ENCODE results near the gene CNTN6.

CNTN6 gene

GRCh38 chr3:1092771-1093170 is at the start of gene CNTN6:
TSS of gene CNTN6 (plus strand) at chr3:1093024. CDS start at chr3:1148009, 54,985 bp downstream.
- FAIRE-seq, result no peak

GRCh38 chr3:1048558-1048957 is 44.3 kb upstream of the CNTN6 start:
- no peak for FAIRE-seq

GRCh38 chr3:1055870-1056269 is 37.0 kb upstream of the CNTN6 start:
- FAIRE-seq, result no peak

- FAIRE-seq, result no peak
Measured at GRCh38 chr3:1056744-1057143, 36.1 kb upstream of the CNTN6 start.

- no peak for FAIRE-seq
Measured at GRCh38 chr3:1057436-1057835, 35.4 kb upstream of the CNTN6 start.

GRCh38 chr3:1068985-1069384 is 23.8 kb upstream of the CNTN6 start:
- FAIRE-seq, result no peak

- no peak for FAIRE-seq
Measured at GRCh38 chr3:1072041-1072440, 20.8 kb upstream of the CNTN6 start.

GRCh38 chr3:1079662-1080061 is 13.2 kb upstream of the CNTN6 start:
- FAIRE-seq, result no peak

GRCh38 chr3:1082108-1082507 is 10.7 kb upstream of the CNTN6 start:
- FAIRE-seq, result no peak

- no peak for FAIRE-seq
Measured at GRCh38 chr3:1087066-1087560, 5.7 kb upstream of the CNTN6 start.

- no peak for FAIRE-seq
Measured at GRCh38 chr3:1088503-1088902, 4.3 kb upstream of the CNTN6 start.

- no peak for FAIRE-seq
Measured at GRCh38 chr3:1091286-1091685, 1.5 kb upstream of the CNTN6 start.

GRCh38 chr3:1092061-1092460 is 763 bp upstream of the CNTN6 start:
- FAIRE-seq, result no peak

GRCh38 chr3:1093217-1093616 is 393 bp downstream of the CNTN6 start:
- no peak for FAIRE-seq

- FAIRE-seq, result no peak
Measured at GRCh38 chr3:1103525-1103924, 10.7 kb downstream of the CNTN6 start.

- FAIRE-seq, result no peak
Measured at GRCh38 chr3:1117843-1118473, 25.1 kb downstream of the CNTN6 start.

GRCh38 chr3:1131166-1131565 is 38.3 kb downstream of the CNTN6 start:
- FAIRE-seq, result no peak

- no peak for FAIRE-seq
Measured at GRCh38 chr3:1135194-1135593, 42.4 kb downstream of the CNTN6 start.

- no peak for FAIRE-seq
Measured at GRCh38 chr3:1138036-1138435, 45.2 kb downstream of the CNTN6 start.

- FAIRE-seq, result no peak
Measured at GRCh38 chr3:1139071-1139470, 46.2 kb downstream of the CNTN6 start.

- no peak for FAIRE-seq
Measured at GRCh38 chr3:1147326-1147725, 54.5 kb downstream of the CNTN6 start.

- no peak for FAIRE-seq
Measured at GRCh38 chr3:1147819-1148218, 55.0 kb downstream of the CNTN6 start.

GRCh38 chr3:1164101-1164500 is 71.3 kb downstream of the CNTN6 start:
- FAIRE-seq, result no peak

- FAIRE-seq, result no peak
Measured at GRCh38 chr3:1171320-1171719, 78.5 kb downstream of the CNTN6 start.

GRCh38 chr3:1172644-1173043 is 79.8 kb downstream of the CNTN6 start:
- FAIRE-seq, result no peak
